GM12878 (cell line): ENCODE measurements around the gene SEMA3C.

Source experiments
- CREB1 ChIP-seq: IDR thresholded peaks from 2 replicates; pipeline ENCODE4 v1.6.1; 2012; ENCODE audit warnings: low read depth, mild to moderate bottlenecking, inconsistent platforms
- ESRRA ChIP-seq: IDR thresholded peaks from 2 replicates; pipeline ENCODE4 v1.6.1; 2012; ENCODE audit warnings: mild to moderate bottlenecking, low read length, improper control_type of control experiment
- KAT2A ChIP-seq: conservative IDR thresholded peaks from 2 replicates; pipeline ENCODE4 v1.6.1; 2011; ENCODE audit warnings: low read depth, low read length; ENCODE audit not compliant: control insufficient read depth
- KDM1A ChIP-seq: fragments of 200-600 bp; sonication (generic); IDR thresholded peaks from 2 replicates; pipeline ENCODE4 v1.6.1; 2016; ENCODE audit warnings: borderline replicate concordance
- NRF1 ChIP-seq: conservative IDR thresholded peaks from 2 replicates; pipeline ENCODE4 v1.6.1; 2011; ENCODE audit warnings: mild to moderate bottlenecking, low read depth, low read length, improper control_type of control experiment
- POLR2A ChIP-seq: IDR thresholded peaks from 2 replicates; pipeline ENCODE4 v1.6.1; 2011; ENCODE audit warnings: low read depth, mild to moderate bottlenecking, low read length
- SRF ChIP-seq, 2 experiments: IDR thresholded peaks; 2 replicates each; pipeline ENCODE4 v1.6.1; 2011; ENCODE audit warnings: low read depth in 2 of 2, low read length in 2 of 2, mild to moderate bottlenecking in 1 of 2, moderate library complexity in 1 of 2
- TAF1 ChIP-seq: IDR thresholded peaks from 2 replicates; pipeline ENCODE4 v1.6.1; 2011; ENCODE audit warnings: mild to moderate bottlenecking, low read depth, low read length, borderline replicate concordance
- ZNF384 ChIP-seq: IDR thresholded peaks from 2 replicates; pipeline ENCODE4 v1.6.1; 2012; ENCODE audit warnings: low read depth, mild to moderate bottlenecking, low read length, improper control_type of control experiment, borderline replicate concordance
- TF ChIP-seq, protein P1 (sequence below): IDR thresholded peaks from 2 replicates; pipeline ENCODE4 v1.6.1; 2011; ENCODE audit warnings: low read depth, low read length, improper control_type of control experiment, borderline replicate concordance
- TF ChIP-seq, protein P2 (sequence below), 3 experiments: IDR thresholded peaks in 2 of 3; conservative IDR thresholded peaks in 1 of 3; 2 replicates each; pipeline ENCODE4 v1.5.1; 2011; ENCODE audit warnings: low read depth in 3 of 3, low read length in 3 of 3, mild to moderate bottlenecking in 3 of 3, control low read depth in 2 of 3, moderate library complexity in 2 of 3, inconsistent platforms in 1 of 3, mixed read lengths in 1 of 3; ENCODE audit not compliant: control insufficient read depth in 2 of 3, insufficient read depth in 1 of 3; ENCODE audit errors: extremely low read depth in 1 of 3

DNA sequence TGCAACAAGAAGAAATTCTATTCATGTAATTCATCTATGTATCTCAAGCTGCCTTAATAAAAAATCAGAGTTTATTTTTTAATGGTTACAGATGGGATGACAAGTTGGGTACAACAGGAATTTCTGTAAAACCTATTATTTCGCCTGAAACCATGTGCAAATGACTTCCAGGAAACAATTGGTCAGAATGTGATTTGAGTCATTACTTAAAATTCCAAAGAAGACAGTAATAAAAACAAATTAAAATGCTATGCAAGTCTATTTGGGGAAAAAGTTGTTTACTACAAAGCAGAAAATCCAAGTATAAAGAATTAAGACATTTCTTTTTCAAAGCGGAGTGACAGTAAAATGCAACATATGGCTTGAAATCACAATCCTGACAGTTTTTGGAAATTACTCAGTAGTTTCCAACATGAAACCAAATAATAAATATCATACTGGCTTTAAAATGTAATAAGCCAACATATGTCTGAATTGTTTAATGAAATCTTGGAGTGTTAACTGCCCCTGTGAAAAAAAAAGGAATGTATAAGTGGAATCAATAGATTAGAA is 41.5 kb upstream of the SEMA3C start:
- TF ChIP-seq ZNF384 (no peak), KDM1A (no peak), KAT2A (no peak), POLR2A (no peak), SRF (IDR thresholded peaks at IDR 0.05; ENCODE audit: low read depth in 2 of 2, low read length in 2 of 2) (no peak), CREB1 (no peak), NRF1 (no peak), TAF1 (no peak), ESRRA (no peak)
- TF ChIP-seq, protein P1, sequence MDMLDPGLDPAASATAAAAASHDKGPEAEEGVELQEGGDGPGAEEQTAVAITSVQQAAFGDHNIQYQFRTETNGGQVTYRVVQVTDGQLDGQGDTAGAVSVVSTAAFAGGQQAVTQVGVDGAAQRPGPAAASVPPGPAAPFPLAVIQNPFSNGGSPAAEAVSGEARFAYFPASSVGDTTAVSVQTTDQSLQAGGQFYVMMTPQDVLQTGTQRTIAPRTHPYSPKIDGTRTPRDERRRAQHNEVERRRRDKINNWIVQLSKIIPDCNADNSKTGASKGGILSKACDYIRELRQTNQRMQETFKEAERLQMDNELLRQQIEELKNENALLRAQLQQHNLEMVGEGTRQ = no peak
- TF ChIP-seq, protein P2, sequence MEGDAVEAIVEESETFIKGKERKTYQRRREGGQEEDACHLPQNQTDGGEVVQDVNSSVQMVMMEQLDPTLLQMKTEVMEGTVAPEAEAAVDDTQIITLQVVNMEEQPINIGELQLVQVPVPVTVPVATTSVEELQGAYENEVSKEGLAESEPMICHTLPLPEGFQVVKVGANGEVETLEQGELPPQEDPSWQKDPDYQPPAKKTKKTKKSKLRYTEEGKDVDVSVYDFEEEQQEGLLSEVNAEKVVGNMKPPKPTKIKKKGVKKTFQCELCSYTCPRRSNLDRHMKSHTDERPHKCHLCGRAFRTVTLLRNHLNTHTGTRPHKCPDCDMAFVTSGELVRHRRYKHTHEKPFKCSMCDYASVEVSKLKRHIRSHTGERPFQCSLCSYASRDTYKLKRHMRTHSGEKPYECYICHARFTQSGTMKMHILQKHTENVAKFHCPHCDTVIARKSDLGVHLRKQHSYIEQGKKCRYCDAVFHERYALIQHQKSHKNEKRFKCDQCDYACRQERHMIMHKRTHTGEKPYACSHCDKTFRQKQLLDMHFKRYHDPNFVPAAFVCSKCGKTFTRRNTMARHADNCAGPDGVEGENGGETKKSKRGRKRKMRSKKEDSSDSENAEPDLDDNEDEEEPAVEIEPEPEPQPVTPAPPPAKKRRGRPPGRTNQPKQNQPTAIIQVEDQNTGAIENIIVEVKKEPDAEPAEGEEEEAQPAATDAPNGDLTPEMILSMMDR (IDR thresholded peaks at IDR 0.05 in 2 of 3, conservative IDR thresholded peaks at IDR 0.05 in 1 of 3; ENCODE audit: control insufficient read depth in 2 of 3, extremely low read depth in 1 of 3, insufficient read depth in 1 of 3, low read depth in 3 of 3, low read length in 3 of 3) = no peak
